Naive thymus-derived CD4-positive, alpha-beta T cell (primary cell): Measurements from ENCODE around the gene DIDO1. TPM values are rescaled to one million over a fixed set of nuclear protein-coding genes. Genes with fewer than 3 reads are reported as not detected.

Experiments used
- ATAC-seq: fragments of 150-1000 bp; cut with Tn5 transposase; 2 replicates; pipeline ENCODE4 v1.10.0; 2021; ENCODE audit warnings: mild to moderate bottlenecking, moderate library complexity
- CTCF ChIA-PET: fragments of 350-600 bp; sonication (Branson Sonifier 250); formaldehyde crosslinking; loops from one replicate; lab custom pipeline; 2021; ENCODE audit warnings: antibody characterized with exemption; lab: Charles Lee
- POLR2A ChIA-PET: fragments of 350-600 bp; sonication (Branson Sonifier 250); formaldehyde crosslinking; loops from one replicate; lab custom pipeline; 2021; ENCODE audit warnings: antibody characterized with exemption, inconsistent platforms; lab: Charles Lee
- DNase-seq, 9 donors: peaks; one replicate each; pipeline versions ENCODE4 v3.0.0 to v3.0.0-alpha.2; 2020 to 2022; ENCODE audit warnings: mixed read lengths in 1 of 9
- H3K27ac ChIP-seq: one replicate; pipeline ENCODE4 v1.7.0; 2013; ENCODE audit warnings: mild to moderate bottlenecking, low read depth, low read length, moderate library complexity
- H3K27me3 ChIP-seq, 2 donors: one replicate each; pipeline ENCODE4 v1.7.0; 2013; ENCODE audit warnings: low read length in 2 of 2, mild to moderate bottlenecking in 2 of 2, moderate library complexity in 2 of 2; ENCODE audit not compliant: control insufficient read depth in 2 of 2, insufficient read depth in 2 of 2
- H3K36me3 ChIP-seq, 3 experiments: 1 replicate in 2 of 3; 2 replicates in 1 of 3; pipeline ENCODE4 v1.7.0; 2013; ENCODE audit warnings: low read length in 3 of 3, mild to moderate bottlenecking in 3 of 3, moderate library complexity in 1 of 3; ENCODE audit not compliant: insufficient read depth in 3 of 3, control insufficient read depth in 2 of 3
- H3K4me1 ChIP-seq, 2 donors: one replicate each; pipeline ENCODE4 v1.7.0; 2013; ENCODE audit warnings: low read length in 2 of 2, mild to moderate bottlenecking in 2 of 2, moderate library complexity in 1 of 2; ENCODE audit not compliant: control insufficient read depth in 2 of 2, insufficient read depth in 2 of 2
- H3K4me3 ChIP-seq: 2 replicates; pipeline ENCODE4 v1.7.0; 2013; ENCODE audit warnings: mild to moderate bottlenecking, low read length
- H3K9me3 ChIP-seq, 3 experiments: 1 replicate in 2 of 3; 2 replicates in 1 of 3; pipeline ENCODE4 v1.7.0; 2013; ENCODE audit warnings: low read length in 3 of 3; ENCODE audit not compliant: control insufficient read depth in 2 of 3
- H3K27ac Mint-ChIP-seq, 9 donors: one replicate each; pipeline ENCODE4 v1.8.0; 2020 to 2022; ENCODE audit warnings: mixed read lengths in 9 of 9, mild to moderate bottlenecking in 8 of 9, moderate library complexity in 5 of 9, inconsistent platforms in 2 of 9
- H3K27me3 Mint-ChIP-seq, 5 donors: one replicate each; pipeline ENCODE4 v1.8.0; 2021 to 2022; ENCODE audit warnings: mixed read lengths in 5 of 5, mild to moderate bottlenecking in 1 of 5
- H3K36me3 Mint-ChIP-seq, 5 donors: one replicate each; pipeline ENCODE4 v1.8.0; 2020 to 2022; ENCODE audit warnings: mixed read lengths in 5 of 5, mild to moderate bottlenecking in 3 of 5, inconsistent platforms in 1 of 5
- H3K4me1 Mint-ChIP-seq, 7 donors: one replicate each; pipeline ENCODE4 v1.8.0; 2020 to 2022; ENCODE audit warnings: mixed read lengths in 7 of 7, mild to moderate bottlenecking in 3 of 7, inconsistent platforms in 1 of 7
- H3K4me3 Mint-ChIP-seq, 10 donors: one replicate each; pipeline ENCODE4 v1.8.0; 2020 to 2022; ENCODE audit warnings: mild to moderate bottlenecking in 10 of 10, mixed read lengths in 10 of 10, moderate library complexity in 6 of 10, inconsistent platforms in 2 of 10
- H3K9me3 Mint-ChIP-seq, 11 donors: one replicate each; pipeline ENCODE4 v1.8.0; 2020 to 2022; ENCODE audit warnings: mixed read lengths in 11 of 11, mild to moderate bottlenecking in 4 of 11, inconsistent platforms in 1 of 11, moderate library complexity in 1 of 11
- intact Hi-C, 2 donors: fragments of 100-400 bp; cut with micrococcal nuclease; formaldehyde crosslinking; loops; one replicate each; pipeline ENCODE4 v1.15.1; 2023
- polyA plus RNA-seq, 2 donors: library from polyadenylated mRNA; unstranded; fragments of 300-500 nt; fragmentation: Illumina TruSeq; gene quantifications; one replicate each; pipeline ENCODE4 v1.2.3, GENCODE V29; 2021
- total RNA-seq, 6 experiments: library from RNA in 5 of 6; stranded (reverse) in 5 of 6; gene quantifications; 1 replicate in 5 of 6; 2 replicates in 1 of 6; pipeline ENCODE4 v1.2.3 and lab custom pipeline; 2021 to 2026

DIDO1 gene
- total and polyA plus RNA-seq, 7 experiments from 2014 or later = 36.6 to 139 (median 69.2) TPM

DNA sequence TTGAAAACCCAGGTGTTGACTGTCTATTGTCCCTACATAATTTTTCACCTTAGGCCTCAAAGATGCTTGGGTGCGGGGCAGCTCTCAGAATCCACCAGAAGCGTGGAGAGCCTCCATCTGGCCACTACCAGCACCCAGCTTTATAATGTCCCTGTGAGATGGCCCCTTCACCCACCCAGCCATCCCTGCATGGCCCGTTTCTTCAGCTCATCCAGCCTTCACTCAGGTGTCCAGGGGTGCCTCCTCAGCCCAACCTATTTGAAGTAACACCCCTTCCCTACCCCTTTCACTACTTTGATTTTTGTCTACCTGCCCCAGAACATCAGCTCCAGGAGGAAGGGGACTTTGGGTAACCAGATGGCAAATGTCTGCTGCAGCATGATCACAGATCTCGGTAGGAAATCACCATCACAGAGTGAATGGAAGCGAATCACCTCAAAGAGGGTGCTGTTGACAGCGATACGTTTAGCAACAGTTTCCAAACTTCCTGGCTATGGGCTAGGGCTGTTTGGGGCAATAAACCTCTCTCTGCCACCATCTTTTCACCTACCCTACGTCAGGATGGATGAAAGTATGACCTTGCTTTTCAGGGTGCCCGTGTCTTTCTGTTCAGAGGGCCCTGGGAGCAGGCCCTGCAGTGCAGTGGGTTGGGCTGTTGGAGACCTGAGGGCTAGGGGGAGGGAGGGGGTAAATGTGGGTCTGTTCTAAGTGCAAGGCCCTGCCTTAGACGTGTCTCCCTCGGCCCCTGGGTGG lies 25.0 kb upstream of the DIDO1 start:
- intact Hi-C loops = loop anchor here in 1 of 2 donors (5.0 to 10.0 kb wide), 2 partner anchors 34 to 153 kb away; no protein-coding TSS in a partner anchor
- DNase-seq (no peak), ATAC-seq (no peak)
- CTCF ChIA-PET = interaction anchor here (0.6 kb wide), 1 partner anchor 32 kb away, joined by 3 read pairs; no protein-coding TSS in a partner anchor
- Histone ChIP-seq H3K27ac (no peak overlapping the region), H3K9me3 (no peaks in the 10 kb centered on the region), H3K27me3 (no peaks in the 10 kb centered on the region), H3K36me3 (peaks cover 6 to 40% (median 6%) of the 10 kb centered on the region in 3 experiments), H3K4me3 (no peak overlapping the region), H3K4me1 (peaks cover 13 to 32% of the 10 kb centered on the region in 2 donors)
- POLR2A ChIA-PET = interaction anchor here (0.6 to 4.4 kb wide), 3 partner anchors 15 to 76 kb away, joined by 3 to 58 read pairs (median 5); partner anchors contain the start of gene GID8
- Mint-ChIP-seq H3K4me3 (peak overlapping the region in 5 of 10 donors; percentile 2 to 77 (median 19)), H3K4me1 (peaks cover 11 to 46% (median 33%) of the 10 kb centered on the region in 7 donors), H3K36me3 (peaks cover 12 to 42% (median 27%) of the 10 kb centered on the region in 5 donors), H3K27ac (peak overlapping the region in 8 of 9 donors; percentile 33 to 83 (median 72)), H3K9me3 (peaks cover 0 to 3% (median 0%) of the 10 kb centered on the region in 11 donors), H3K27me3 (no peaks in the 10 kb centered on the region)

DNA sequence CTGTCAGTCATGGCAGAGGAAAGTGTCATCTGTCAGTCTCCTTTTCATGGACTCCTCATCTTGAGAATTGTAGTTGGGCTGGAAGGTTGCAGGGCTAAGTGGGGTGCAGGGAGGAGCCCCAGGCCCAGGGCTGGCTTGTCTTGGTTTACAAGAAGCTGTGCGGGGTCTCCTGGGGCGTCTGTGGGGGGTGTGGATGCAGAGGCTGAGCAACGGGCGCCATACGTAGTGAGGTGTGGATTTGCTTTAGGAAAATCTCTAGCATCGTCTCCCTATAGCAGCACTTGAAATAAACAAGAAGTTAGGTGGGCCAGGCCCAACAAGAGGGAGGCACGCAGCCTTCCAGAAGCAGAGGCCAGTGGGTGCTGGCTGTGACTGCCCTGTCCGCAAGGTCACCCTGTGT lies 24.4 kb upstream of the DIDO1 start:
- H3K27me3 Mint-ChIP-seq = no peaks in the 10 kb centered on the region
- H3K9me3 Mint-ChIP-seq = peaks cover 0 to 3% (median 0%) of the 10 kb centered on the region in 11 donors
- intact Hi-C loops = loop anchor here in 1 of 2 donors (5.0 to 10.0 kb wide), 2 partner anchors 33 to 154 kb away; no protein-coding TSS in a partner anchor
- peaks cover 12 to 43% (median 27%) of the 10 kb centered on the region in 5 donors for H3K36me3 Mint-ChIP-seq
- ChIA-PET CTCF (interaction anchor here (0.6 kb wide), 1 partner anchor 32 kb away, joined by 3 read pairs; no protein-coding TSS in a partner anchor), POLR2A (interaction anchor here (1.3 to 1.4 kb wide), 2 partner anchors 23 to 24 kb away, joined by 3 to 5 read pairs; no protein-coding TSS in a partner anchor)
- H3K36me3 ChIP-seq = peaks cover 6 to 46% (median 9%) of the 10 kb centered on the region in 3 experiments
- H3K4me3 ChIP-seq = no peak overlapping the region
- DNase-seq (no peak), ATAC-seq (no peak)
- H3K9me3 ChIP-seq = no peaks in the 10 kb centered on the region
- no peaks in the 10 kb centered on the region for H3K27me3 ChIP-seq
- H3K4me3 Mint-ChIP-seq = no peak overlapping the region
- peaks cover 11 to 45% (median 33%) of the 10 kb centered on the region in 7 donors for H3K4me1 Mint-ChIP-seq
- H3K27ac Mint-ChIP-seq = peak overlapping the region in 5 of 9 donors; percentile 13 to 81 (median 56)
- peaks cover 13 to 32% of the 10 kb centered on the region in 2 donors for H3K4me1 ChIP-seq
- H3K27ac ChIP-seq = no peak overlapping the region

DNA sequence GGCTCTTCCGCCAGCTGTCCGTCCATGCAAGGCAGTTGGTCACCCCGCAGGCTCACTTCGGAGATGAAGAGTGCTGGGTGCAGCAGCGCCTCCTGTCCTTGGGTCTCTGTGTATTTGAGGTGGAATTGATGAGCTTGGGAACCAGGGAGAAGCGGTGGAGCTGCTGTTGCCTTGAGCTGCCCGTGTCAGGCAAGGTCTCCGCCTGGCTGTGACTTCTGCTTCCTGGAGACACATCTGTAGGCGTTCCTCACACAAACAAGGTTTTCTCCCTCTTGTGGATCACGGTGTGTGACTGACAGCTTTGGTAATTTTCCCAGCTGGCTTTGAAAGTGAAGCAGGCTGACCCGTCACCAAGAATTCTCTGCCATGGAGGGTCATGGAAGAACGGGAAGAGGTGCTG lies 23.7 kb upstream of the DIDO1 start:
- POLR2A ChIA-PET = interaction anchor here (0.8 to 1.9 kb wide), 5 partner anchors 12 to 44 kb away, joined by 3 to 9 read pairs (median 4); partner anchors contain the start of gene GID8
- intact Hi-C loops = loop anchor here in 1 of 2 donors (5.0 to 10.0 kb wide), 2 partner anchors 33 to 155 kb away; no protein-coding TSS in a partner anchor
- H3K4me3 Mint-ChIP-seq = peak overlapping the region in 1 of 10 donors; percentile 20

DNA sequence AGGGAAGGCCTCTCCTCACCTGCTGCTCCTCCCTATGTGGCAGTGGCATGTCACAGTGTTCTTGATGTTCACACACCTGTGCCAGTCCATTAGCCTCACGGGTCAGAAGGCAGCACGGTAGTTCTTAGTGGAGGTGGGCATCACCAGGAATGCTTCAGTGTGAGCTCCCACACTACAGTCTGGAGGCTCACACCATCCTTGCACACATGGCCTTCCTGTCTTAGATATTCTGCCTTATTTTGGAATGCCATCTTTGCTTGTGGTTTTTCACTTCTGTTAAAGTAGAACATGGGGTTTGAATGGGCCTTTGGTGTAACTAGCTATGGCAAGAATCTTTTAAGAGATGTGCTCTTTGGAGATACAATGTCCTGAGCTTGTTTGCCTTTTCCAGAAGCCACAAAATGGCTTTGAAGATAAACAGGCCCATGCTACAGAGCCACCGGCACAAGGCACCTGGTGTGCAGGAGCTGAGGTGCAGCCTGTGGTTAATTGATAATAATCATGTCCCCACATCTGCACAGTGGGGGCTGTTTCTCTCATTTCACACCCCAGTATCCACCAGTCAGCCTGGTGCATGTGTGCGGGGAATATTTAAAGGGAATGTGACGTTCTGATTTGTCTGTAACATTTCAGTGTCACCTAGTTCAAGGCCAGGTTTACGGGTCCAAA lies 23.0 kb upstream of the DIDO1 start:
- POLR2A ChIA-PET = interaction anchor here (0.7 to 1.9 kb wide), 7 partner anchors 12 to 45 kb away, joined by 3 to 9 read pairs (median 3); partner anchors contain the start of gene GID8
- peaks cover 13 to 26% of the 10 kb centered on the region in 2 donors for H3K4me1 ChIP-seq
- peaks cover 6 to 60% (median 14%) of the 10 kb centered on the region in 3 experiments for H3K36me3 ChIP-seq
- DNase-seq (no peak), ATAC-seq (no peak)
- H3K4me1 Mint-ChIP-seq = peaks cover 13 to 37% (median 28%) of the 10 kb centered on the region in 7 donors
- no peaks in the 10 kb centered on the region for H3K9me3 ChIP-seq
- H3K27me3 ChIP-seq = no peaks in the 10 kb centered on the region
- no peak overlapping the region for H3K27ac ChIP-seq
- peaks cover 15 to 53% (median 29%) of the 10 kb centered on the region in 5 donors for H3K36me3 Mint-ChIP-seq
- H3K4me3 ChIP-seq = no peak overlapping the region
- CTCF ChIA-PET = interaction anchor here (0.8 to 1.4 kb wide), 2 partner anchors 22 to 94 kb away, joined by 3 read pairs; no protein-coding TSS in a partner anchor
- H3K9me3 Mint-ChIP-seq = peaks cover 0 to 3% (median 0%) of the 10 kb centered on the region in 11 donors
- H3K27me3 Mint-ChIP-seq = no peaks in the 10 kb centered on the region
- no peak overlapping the region for H3K4me3 Mint-ChIP-seq
- H3K27ac Mint-ChIP-seq = peak overlapping the region in 2 of 9 donors; percentile 61 to 71
- intact Hi-C loops = no loop called here

More for the DNA sequence above, 23.7 kb upstream of the DIDO1 start:
- ATAC-seq (no peak), DNase-seq (no peak)
- Histone ChIP-seq H3K4me1 (peaks cover 13 to 32% of the 10 kb centered on the region in 2 donors), H3K36me3 (peaks cover 6 to 53% (median 9%) of the 10 kb centered on the region in 3 experiments), H3K27me3 (no peaks in the 10 kb centered on the region), H3K4me3 (no peak overlapping the region), H3K27ac (no peak overlapping the region), H3K9me3 (no peaks in the 10 kb centered on the region)
- CTCF ChIA-PET = interaction anchor here (1.4 kb wide), 1 partner anchor 95 kb away, joined by 3 read pairs; no protein-coding TSS in a partner anchor
- peak overlapping the region in 3 of 9 donors; percentile 34 to 71 (median 61) for H3K27ac Mint-ChIP-seq
- H3K27me3 Mint-ChIP-seq = no peaks in the 10 kb centered on the region
- H3K9me3 Mint-ChIP-seq = peaks cover 0 to 3% (median 0%) of the 10 kb centered on the region in 11 donors
- peaks cover 11 to 43% (median 33%) of the 10 kb centered on the region in 7 donors for H3K4me1 Mint-ChIP-seq
- H3K36me3 Mint-ChIP-seq = peaks cover 12 to 46% (median 27%) of the 10 kb centered on the region in 5 donors

DNA sequence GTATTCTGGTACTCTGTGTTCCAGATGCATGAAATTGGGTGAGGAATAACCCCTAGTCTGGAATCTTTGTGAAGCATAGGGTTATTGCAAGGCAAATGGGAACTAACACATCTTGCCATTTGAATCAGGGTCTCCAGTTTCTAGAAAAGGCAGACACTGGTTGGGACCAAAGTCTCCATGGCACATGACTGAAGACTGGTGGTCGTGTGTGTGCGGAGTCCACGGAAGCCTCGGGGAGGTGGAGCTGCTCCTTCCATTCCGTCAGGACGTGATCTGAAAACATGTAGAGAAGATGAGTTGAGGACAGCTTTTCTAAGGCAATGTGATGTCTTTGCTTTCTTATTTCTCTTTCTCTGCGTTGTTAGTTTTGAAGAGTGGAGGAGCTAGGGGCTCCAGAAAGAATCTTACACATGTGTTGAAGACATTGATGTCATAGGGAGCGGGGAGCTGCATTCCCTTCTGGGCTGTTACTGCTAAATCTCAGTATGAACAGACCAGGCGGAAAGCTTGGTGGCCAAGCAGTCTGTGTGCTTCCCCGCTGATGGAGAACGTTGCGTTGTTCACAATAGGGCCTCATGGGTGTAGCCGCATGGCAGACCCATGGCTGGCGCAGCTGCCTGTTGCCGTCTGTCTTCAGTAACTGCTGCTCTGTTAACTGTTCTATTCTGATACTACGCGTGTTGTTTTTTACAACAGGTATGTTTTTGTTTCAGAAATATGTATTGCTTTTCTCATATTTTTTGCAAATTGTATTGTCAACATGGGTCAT lies 21.4 kb upstream of the DIDO1 start:
- POLR2A ChIA-PET = interaction anchor here (0.6 to 1.1 kb wide), 2 partner anchors 29 to 562 kb away, joined by 5 read pairs; no protein-coding TSS in a partner anchor
- CTCF ChIA-PET = interaction anchor here (0.7 kb wide), 1 partner anchor 45 kb away, joined by 3 read pairs; no protein-coding TSS in a partner anchor
- Mint-ChIP-seq H3K36me3 (peaks cover 16 to 56% (median 32%) of the 10 kb centered on the region in 5 donors), H3K27ac (peak overlapping the region in 2 of 9 donors; percentile 12 to 47), H3K4me3 (no peak overlapping the region), H3K9me3 (peaks cover 0 to 3% (median 0%) of the 10 kb centered on the region in 11 donors), H3K4me1 (peaks cover 10 to 28% (median 20%) of the 10 kb centered on the region in 7 donors), H3K27me3 (no peaks in the 10 kb centered on the region)
- Histone ChIP-seq H3K9me3 (no peaks in the 10 kb centered on the region), H3K27ac (no peak overlapping the region), H3K4me1 (peaks cover 0 to 12% of the 10 kb centered on the region in 2 donors), H3K36me3 (peaks cover 12 to 76% (median 19%) of the 10 kb centered on the region in 3 experiments), H3K4me3 (no peak overlapping the region), H3K27me3 (no peaks in the 10 kb centered on the region)
- intact Hi-C loops = no loop called here
- ATAC-seq (no peak), DNase-seq (no peak)
